K562 (cell line): Measurements from ENCODE around the gene RMI1. TPM values are rescaled to one million over a fixed set of nuclear protein-coding genes. Genes with fewer than 3 reads are reported as not detected.

Experiments
- ATF7 ChIP-seq: fragments of 450-650 bp; IDR thresholded peaks from 2 replicates; pipeline ENCODE4 v1.7.1; 2014; ENCODE audit warnings: mild to moderate bottlenecking, moderate library complexity
- ETV1 ChIP-seq: fragments of 450-650 bp; conservative IDR thresholded peaks from 2 replicates; pipeline ENCODE4 v1.6.1; 2016; ENCODE audit warnings: missing genetic modification characterization, control low read depth, low read depth, missing compliant biosample characterization
- FOXJ3 ChIP-seq: sonication (generic); formaldehyde crosslinking; IDR thresholded peaks from 2 replicates; pipeline ENCODE4 v1.4.0; 2020; ENCODE audit warnings: mild to moderate bottlenecking, missing genetic modification reagents
- FOXM1 ChIP-seq, 2 experiments: fragments of 450-650 bp in 1 of 2; sonication (generic) in 1 of 2; formaldehyde crosslinking in 1 of 2; IDR thresholded peaks; 2 replicates each; pipeline versions ENCODE4 v1.6.1 to v1.9.0; 2017 to 2022; ENCODE audit warnings: low read depth in 2 of 2, mild to moderate bottlenecking in 2 of 2, missing genetic modification reagents in 1 of 2, moderate library complexity in 1 of 2
- MBD2 ChIP-seq: sonication (generic); IDR thresholded peaks from 2 replicates; pipeline ENCODE4 v1.6.1; 2016; ENCODE audit warnings: low read depth, borderline replicate concordance
- MTA1 ChIP-seq: fragments of 450-650 bp; IDR thresholded peaks from 2 replicates; pipeline ENCODE4 v1.6.1; 2017; ENCODE audit warnings: borderline replicate concordance
- MYC ChIP-seq, 2 experiments: fragments of 250-450 bp in 1 of 2; sonication (Bioruptor Pico) in 1 of 2; IDR thresholded peaks; 2 replicates each; pipeline versions ENCODE4 v1.5.1 to v1.6.1; 2012 to 2021; ENCODE audit warnings: low read depth in 2 of 2, borderline replicate concordance in 1 of 2, improper control_type of control experiment in 1 of 2, low read length in 1 of 2, mild to moderate bottlenecking in 1 of 2, moderate library complexity in 1 of 2
- MYNN ChIP-seq, 2 experiments: sonication (generic); formaldehyde crosslinking in 1 of 2; IDR thresholded peaks; 2 replicates each; pipeline versions ENCODE4 v1.5.0 to v1.6.1; 2016 to 2020; ENCODE audit warnings: antibody characterized with exemption in 1 of 2, missing genetic modification reagents in 1 of 2
- NCOA4 ChIP-seq: fragments of 450-650 bp; IDR thresholded peaks from 2 replicates; pipeline ENCODE4 v1.6.1; 2018; ENCODE audit warnings: mild to moderate bottlenecking; ENCODE audit not compliant: partially characterized antibody
- NR3C1 ChIP-seq: sonication (generic); formaldehyde crosslinking; IDR thresholded peaks from 2 replicates; pipeline ENCODE4 v1.8.1; 2022; ENCODE audit warnings: missing genetic modification reagents
- POLR2A ChIP-seq: fragments of 450-650 bp; conservative IDR thresholded peaks from 2 replicates; pipeline ENCODE4 v1.6.1; 2016
- SIX5 ChIP-seq, 2 experiments: IDR thresholded peaks; 2 replicates each; pipeline ENCODE4 v1.6.1; 2011; ENCODE audit warnings: low read length in 2 of 2, borderline replicate concordance in 1 of 2, low read depth in 1 of 2, mild to moderate bottlenecking in 1 of 2, moderate library complexity in 1 of 2; ENCODE audit not compliant: insufficient read depth in 1 of 2
- SMAD1 ChIP-seq: fragments of 150-350 bp; IDR thresholded peaks from 2 replicates; pipeline ENCODE4 v1.6.1; 2014; ENCODE audit warnings: low read length, low read depth; ENCODE audit not compliant: partially characterized antibody
- TEAD1 ChIP-seq, 2 experiments: fragments of 450-650 bp in 1 of 2; sonication (generic) in 1 of 2; formaldehyde crosslinking; IDR thresholded peaks; 2 replicates each; pipeline versions ENCODE4 v1.4.0 to v1.8.0; 2020 to 2022; ENCODE audit warnings: mild to moderate bottlenecking in 2 of 2, missing genetic modification reagents in 1 of 2
- ZNF121 ChIP-seq: sonication (generic); formaldehyde crosslinking; conservative IDR thresholded peaks from 2 replicates; pipeline ENCODE4 v1.8.0; 2022; ENCODE audit warnings: missing genetic modification reagents
- polyA plus RNA-seq, 8 experiments: library from polyadenylated mRNA; depleted of rRNA in 4 of 8; stranded (reverse) in 5 of 8; unstranded in 3 of 8; fragments of >200 nt; fragmentation: Nextera tagmentation in 2 of 8; fragmentation: Illumina TruSeq in 1 of 8; extraction: Ambion mirVana in 2 of 8; extraction: Trizol in 1 of 8; gene quantifications; 2 replicates each; pipeline versions ENCODE4 v1.2.1 to v1.2.3, GENCODE V29; 2011 to 2014; ENCODE audit warnings: inconsistent platforms in 1 of 8, missing spikeins in 1 of 8
- total RNA-seq, 7 experiments: library from RNA; depleted of rRNA in 6 of 7; stranded (reverse); fragments of >200 nt in 6 of 7; fragmentation: Illumina TruSeq in 2 of 7; extraction: Trizol in 2 of 7; gene quantifications; 2 replicates each; pipeline versions ENCODE4 v1.2.1 to v1.2.3, GENCODE V29; 2011 to 2021; ENCODE audit warnings: low replicate concordance in 1 of 7
- TF ChIP-seq, protein P1 (sequence below): fragments of 450-650 bp; IDR thresholded peaks from 2 replicates; pipeline ENCODE4 v1.6.1; 2016; ENCODE audit warnings: antibody characterized with exemption
- TF ChIP-seq, protein P2 (sequence below), 2 experiments: fragments of 450-650 bp; conservative IDR thresholded peaks; 2 replicates each; pipeline ENCODE4 v1.6.1; 2017; ENCODE audit warnings: mild to moderate bottlenecking in 2 of 2, moderate library complexity in 2 of 2
- TF ChIP-seq, protein P3 (sequence below): fragments of 450-650 bp; IDR thresholded peaks from 2 replicates; pipeline ENCODE4 v1.6.1; 2018; ENCODE audit not compliant: partially characterized antibody

The RMI1 gene
- total and polyA plus RNA-seq, 9 of the 15 experiments (the other 6 are each of a cell fraction or from before 2014, with no cell fraction given): 3.0 to 17.4 (median 10.6) TPM

DNA sequence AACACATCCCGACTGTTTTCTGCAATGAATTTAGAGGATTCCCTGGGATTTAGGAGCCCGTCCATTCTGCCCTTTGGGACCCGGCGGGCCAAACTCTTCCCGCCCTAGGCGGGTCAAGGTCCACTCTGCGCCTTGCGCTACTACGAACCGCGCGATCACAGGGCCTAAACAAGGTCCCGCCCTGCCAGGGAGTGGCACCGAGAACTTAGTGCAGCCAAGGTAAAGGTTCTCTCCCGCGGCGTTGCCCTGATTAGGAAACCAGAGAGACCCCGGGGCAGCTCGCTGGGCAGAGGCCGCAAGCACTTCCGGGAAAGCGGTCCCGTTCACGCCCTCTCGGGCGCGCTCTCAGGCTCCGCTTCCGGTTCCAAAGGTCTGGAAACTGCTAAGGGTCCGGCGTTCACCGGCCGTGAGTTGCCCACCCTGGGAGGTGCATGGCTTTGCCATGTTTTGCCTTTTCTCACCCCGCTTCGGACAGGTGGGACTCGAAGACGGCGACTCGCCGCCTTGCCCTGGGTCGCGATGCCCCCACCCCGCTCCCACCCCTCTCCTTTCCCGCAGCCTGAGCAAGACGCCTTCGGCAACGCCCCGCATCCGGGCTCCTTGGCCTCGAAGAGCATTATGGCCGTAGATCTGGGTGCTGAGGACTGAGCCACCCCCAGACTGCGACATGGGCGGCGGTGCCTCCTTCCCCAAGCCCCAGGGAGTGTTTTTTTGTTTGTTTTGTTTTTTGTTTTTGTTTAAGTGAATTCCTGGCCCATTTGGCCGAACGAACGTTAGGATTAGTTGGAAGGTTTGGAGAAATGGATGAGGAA lies 24.0 kb upstream of the RMI1 start (continued):
- TF ChIP-seq FOXJ3 (no peak), ATF7 (no peak), POLR2A (peak; percentile 80), MYNN (IDR thresholded peaks at IDR 0.05) (no peak), MYNN (CRISPR knock-in tag; IDR thresholded peaks at IDR 0.05) (no peak), TEAD1 (CRISPR knock-in tag; IDR thresholded peaks at IDR 0.05) (peak in 1 of 2 experiments; percentile 44; a peak in 1 of 4 replicates), ZNF121 (CRISPR knock-in tag) (no peak), NR3C1 (no peak), SMAD1 (no peak), MTA1 (no peak), MBD2 (no peak), SIX5 (IDR thresholded peaks at IDR 0.05; ENCODE audit: borderline replicate concordance in 1 of 2, insufficient read depth in 1 of 2, low read depth in 1 of 2, low read length in 2 of 2) (no peak), MYC (IDR thresholded peaks at IDR 0.05; ENCODE audit: low read depth, low read length) (0 out of 2 replicates have a peak, but pooled peaks have one; percentile 19), MYC (CRISPR knock-in tag; IDR thresholded peaks at IDR 0.05; ENCODE audit: borderline replicate concordance, low read depth) (peak; percentile 55; the same call in 1 of the 2 replicates), ETV1 (peak; percentile 78), NCOA4 (no peak), FOXM1 (IDR thresholded peaks at IDR 0.05; ENCODE audit: low read depth) (no peak), FOXM1 (CRISPR knock-in tag; IDR thresholded peaks at IDR 0.05; ENCODE audit: low read depth) (no peak)
- TF ChIP-seq, protein P1, sequence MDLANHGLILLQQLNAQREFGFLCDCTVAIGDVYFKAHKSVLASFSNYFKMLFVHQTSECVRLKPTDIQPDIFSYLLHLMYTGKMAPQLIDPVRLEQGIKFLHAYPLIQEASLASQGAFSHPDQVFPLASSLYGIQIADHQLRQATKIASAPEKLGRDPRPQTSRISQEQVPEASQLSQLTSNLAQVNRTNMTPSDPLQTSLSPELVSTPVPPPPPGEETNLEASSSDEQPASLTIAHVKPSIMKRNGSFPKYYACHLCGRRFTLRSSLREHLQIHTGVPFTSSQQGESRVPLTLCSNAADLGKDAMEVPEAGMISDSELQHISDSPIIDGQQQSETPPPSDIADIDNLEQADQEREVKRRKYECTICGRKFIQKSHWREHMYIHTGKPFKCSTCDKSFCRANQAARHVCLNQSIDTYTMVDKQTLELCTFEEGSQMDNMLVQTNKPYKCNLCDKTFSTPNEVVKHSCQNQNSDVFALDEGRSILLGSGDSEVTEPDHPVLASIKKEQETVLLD: no peak
- TF ChIP-seq, protein P2, sequence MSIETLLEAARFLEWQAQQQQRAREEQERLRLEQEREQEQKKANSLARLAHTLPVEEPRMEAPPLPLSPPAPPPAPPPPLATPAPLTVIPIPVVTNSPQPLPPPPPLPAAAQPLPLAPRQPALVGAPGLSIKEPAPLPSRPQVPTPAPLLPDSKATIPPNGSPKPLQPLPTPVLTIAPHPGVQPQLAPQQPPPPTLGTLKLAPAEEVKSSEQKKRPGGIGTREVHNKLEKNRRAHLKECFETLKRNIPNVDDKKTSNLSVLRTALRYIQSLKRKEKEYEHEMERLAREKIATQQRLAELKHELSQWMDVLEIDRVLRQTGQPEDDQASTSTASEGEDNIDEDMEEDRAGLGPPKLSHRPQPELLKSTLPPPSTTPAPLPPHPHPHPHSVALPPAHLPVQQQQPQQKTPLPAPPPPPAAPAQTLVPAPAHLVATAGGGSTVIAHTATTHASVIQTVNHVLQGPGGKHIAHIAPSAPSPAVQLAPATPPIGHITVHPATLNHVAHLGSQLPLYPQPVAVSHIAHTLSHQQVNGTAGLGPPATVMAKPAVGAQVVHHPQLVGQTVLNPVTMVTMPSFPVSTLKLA (conservative IDR thresholded peaks at IDR 0.05): peak; percentile 33 to 57; a peak in 3 of 4 replicates
- TF ChIP-seq, protein P3, sequence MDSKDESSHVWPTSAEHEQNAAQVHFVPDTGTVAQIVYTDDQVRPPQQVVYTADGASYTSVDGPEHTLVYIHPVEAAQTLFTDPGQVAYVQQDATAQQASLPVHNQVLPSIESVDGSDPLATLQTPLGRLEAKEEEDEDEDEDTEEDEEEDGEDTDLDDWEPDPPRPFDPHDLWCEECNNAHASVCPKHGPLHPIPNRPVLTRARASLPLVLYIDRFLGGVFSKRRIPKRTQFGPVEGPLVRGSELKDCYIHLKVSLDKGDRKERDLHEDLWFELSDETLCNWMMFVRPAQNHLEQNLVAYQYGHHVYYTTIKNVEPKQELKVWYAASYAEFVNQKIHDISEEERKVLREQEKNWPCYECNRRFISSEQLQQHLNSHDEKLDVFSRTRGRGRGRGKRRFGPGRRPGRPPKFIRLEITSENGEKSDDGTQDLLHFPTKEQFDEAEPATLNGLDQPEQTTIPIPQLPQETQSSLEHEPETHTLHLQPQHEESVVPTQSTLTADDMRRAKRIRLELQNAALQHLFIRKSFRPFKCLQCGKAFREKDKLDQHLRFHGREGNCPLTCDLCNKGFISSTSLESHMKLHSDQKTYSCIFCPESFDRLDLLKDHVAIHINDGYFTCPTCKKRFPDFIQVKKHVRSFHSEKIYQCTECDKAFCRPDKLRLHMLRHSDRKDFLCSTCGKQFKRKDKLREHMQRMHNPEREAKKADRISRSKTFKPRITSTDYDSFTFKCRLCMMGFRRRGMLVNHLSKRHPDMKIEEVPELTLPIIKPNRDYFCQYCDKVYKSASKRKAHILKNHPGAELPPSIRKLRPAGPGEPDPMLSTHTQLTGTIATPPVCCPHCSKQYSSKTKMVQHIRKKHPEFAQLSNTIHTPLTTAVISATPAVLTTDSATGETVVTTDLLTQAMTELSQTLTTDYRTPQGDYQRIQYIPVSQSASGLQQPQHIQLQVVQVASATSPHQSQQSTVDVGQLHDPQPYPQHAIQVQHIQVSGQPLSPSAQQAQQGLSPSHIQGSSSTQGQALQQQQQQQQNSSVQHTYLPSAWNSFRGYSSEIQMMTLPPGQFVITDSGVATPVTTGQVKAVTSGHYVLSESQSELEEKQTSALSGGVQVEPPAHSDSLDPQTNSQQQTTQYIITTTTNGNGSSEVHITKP: peak; percentile 86
